ENCODE measurements around the gene RCAN1.

RCAN1 gene

DNA sequence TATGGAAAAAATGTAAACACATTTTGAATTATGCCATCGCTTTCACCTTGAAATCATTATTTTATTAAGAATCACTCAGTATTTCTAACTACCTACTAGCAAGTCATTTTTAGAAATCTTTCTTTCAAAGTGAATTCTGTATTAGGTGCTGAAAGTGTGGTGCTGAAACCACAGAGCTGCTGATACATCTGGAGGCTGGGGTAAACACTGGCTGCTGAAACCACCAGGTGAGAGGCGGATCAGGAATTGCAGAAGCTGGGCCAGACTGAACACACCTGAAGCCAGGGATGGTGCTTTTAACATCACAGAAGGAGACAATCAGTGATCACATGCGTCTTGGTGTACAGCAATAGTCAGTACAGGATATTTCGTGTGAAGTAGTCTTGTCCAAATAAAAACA, 60.7 kb downstream of the RCAN1 start:
- no peak for DNase-seq
- H3K36me3 ChIP-seq, result no peaks in the 10 kb centered on the region
- no peak overlapping the region for H3K4me3 ChIP-seq (ENCODE audit: low read depth, low read length)
- H3K27ac ChIP-seq, result no peak overlapping the region
- no peaks in the 10 kb centered on the region for H3K9me3 ChIP-seq (ENCODE audit: severe bottlenecking)
- no peaks in the 10 kb centered on the region for H3K27me3 ChIP-seq (ENCODE audit: insufficient read depth, low read depth, severe bottlenecking)
- TF ChIP-seq, protein P1, sequence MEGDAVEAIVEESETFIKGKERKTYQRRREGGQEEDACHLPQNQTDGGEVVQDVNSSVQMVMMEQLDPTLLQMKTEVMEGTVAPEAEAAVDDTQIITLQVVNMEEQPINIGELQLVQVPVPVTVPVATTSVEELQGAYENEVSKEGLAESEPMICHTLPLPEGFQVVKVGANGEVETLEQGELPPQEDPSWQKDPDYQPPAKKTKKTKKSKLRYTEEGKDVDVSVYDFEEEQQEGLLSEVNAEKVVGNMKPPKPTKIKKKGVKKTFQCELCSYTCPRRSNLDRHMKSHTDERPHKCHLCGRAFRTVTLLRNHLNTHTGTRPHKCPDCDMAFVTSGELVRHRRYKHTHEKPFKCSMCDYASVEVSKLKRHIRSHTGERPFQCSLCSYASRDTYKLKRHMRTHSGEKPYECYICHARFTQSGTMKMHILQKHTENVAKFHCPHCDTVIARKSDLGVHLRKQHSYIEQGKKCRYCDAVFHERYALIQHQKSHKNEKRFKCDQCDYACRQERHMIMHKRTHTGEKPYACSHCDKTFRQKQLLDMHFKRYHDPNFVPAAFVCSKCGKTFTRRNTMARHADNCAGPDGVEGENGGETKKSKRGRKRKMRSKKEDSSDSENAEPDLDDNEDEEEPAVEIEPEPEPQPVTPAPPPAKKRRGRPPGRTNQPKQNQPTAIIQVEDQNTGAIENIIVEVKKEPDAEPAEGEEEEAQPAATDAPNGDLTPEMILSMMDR (IDR thresholded peaks at IDR 0.05; ENCODE audit: low read depth, low read length), result no peak

DNA sequence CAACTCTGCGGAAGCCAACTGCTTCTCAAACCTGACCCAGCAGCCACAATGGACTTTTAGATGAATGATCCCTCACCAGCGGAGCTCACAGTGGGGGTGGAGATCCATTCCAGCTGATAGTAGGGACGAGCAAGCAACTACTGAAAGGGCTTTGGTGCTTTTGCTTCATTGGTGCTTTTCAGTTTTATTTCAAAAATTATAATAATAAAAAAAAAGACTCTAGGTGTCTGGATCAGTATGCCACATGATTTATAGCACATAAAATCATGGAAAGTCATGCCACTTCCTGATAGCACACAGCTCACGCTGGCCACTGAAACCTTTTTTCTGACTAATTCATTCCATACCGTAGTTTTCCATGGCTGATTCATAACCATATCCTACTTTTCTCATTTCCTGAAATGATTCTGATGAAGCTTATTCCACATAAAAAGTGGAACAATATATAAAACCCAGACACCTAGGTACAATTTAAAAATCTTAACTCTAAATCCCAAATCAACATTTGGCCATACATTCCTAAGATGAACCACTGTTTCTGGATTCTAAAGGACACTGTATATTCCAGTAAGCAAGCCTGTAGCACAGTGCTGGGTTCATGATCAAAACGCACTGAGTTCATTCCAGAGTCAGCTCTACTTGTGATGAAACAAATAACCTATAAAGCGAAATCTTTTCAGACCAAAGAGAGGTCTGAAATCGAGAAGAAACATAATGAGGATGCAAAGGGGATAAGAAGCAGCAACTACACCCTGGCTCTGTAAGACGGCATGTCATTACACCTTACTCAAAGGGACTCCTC, 61.6 kb downstream of the RCAN1 start:
- H3K27me3 ChIP-seq (ENCODE audit: insufficient read depth, low read depth, severe bottlenecking), result no peaks in the 10 kb centered on the region
- DNase-seq, result no peak
- H3K36me3 ChIP-seq, result no peaks in the 10 kb centered on the region
- H3K4me3 ChIP-seq (ENCODE audit: low read depth, low read length), result no peak overlapping the region
- TF ChIP-seq, protein P1 (IDR thresholded peaks at IDR 0.05; ENCODE audit: low read depth, low read length), result no peak
- no peaks in the 10 kb centered on the region for H3K9me3 ChIP-seq (ENCODE audit: severe bottlenecking)
- no peak overlapping the region for H3K27ac ChIP-seq

DNA sequence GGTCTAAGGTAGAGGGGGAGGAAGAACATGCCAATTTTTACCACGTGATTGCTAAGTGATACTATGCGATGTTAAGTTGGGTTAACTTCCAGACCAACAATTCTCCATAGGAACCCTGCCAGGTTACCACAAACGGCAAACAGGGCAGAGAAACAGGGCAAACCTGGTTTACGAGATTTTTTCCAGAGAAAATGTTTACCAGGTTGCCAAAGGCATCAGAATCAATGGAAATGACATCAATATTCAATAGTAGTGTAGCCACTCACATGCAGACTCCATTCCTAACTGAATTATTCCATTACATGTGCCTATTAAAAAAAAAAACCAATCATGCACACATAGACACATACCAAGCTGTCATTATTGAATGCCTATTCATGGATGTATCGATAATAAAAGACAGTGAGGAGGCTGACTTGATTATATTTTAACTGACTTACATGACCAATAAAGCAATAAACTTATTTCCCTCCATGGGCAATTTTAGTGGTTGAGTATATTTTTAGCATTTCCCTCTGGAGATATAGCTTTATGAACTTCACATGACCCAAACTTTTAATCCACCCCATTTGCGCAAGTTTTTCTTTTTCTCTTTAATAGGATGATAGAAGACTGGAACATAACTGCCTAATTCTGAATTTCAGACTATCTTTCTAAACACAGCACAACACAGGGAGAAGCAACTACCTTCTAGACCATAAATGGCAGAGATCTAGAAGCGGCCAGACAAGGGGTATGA, 62.4 kb downstream of the RCAN1 start:
- H3K27ac ChIP-seq, result no peak overlapping the region
- no peak overlapping the region for H3K4me3 ChIP-seq (ENCODE audit: low read depth, low read length)
- DNase-seq, result no peak
- TF ChIP-seq, protein P1 (IDR thresholded peaks at IDR 0.05; ENCODE audit: low read depth, low read length), result no peak
- no peaks in the 10 kb centered on the region for H3K36me3 ChIP-seq
- H3K27me3 ChIP-seq (ENCODE audit: insufficient read depth, low read depth, severe bottlenecking), result no peaks in the 10 kb centered on the region
- no peaks in the 10 kb centered on the region for H3K9me3 ChIP-seq (ENCODE audit: severe bottlenecking)

DNA sequence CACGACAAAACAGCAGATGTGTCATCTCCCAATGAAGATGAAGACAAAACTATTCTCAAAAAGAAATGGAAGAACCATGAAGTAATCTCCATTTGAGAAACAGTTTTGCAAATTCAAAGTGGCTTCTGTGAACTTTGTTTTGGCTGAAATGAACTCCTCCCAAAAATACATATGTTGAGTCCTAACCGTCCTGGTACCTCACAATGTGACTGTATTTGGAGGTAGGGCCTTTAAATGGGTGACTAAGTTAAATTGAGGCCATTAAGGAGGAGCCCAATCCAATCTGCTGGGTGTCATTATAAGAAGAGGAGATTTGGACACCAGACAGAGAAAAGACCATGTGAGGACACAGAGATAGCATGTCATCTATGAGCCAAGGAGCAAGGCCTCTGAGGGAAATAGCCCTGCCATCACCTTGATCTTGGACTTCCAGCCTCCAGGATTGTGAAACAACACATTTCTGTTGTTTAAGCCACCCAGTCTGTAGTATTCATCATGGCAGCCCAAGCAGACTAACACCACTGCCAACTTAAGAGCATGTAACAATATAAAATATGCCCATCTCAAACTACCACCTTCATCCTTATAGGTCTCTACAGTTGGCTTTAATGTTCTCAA, 64.6 kb downstream of the RCAN1 start:
- Histone ChIP-seq H3K9me3 (ENCODE audit: severe bottlenecking) (no peaks in the 10 kb centered on the region), H3K4me3 (ENCODE audit: low read depth, low read length) (no peak overlapping the region), H3K27me3 (ENCODE audit: insufficient read depth, low read depth, severe bottlenecking) (no peaks in the 10 kb centered on the region), H3K27ac (no peak overlapping the region), H3K36me3 (no peaks in the 10 kb centered on the region)
- no peak for DNase-seq
- TF ChIP-seq, protein P1 (IDR thresholded peaks at IDR 0.05; ENCODE audit: low read depth, low read length), result no peak

DNA sequence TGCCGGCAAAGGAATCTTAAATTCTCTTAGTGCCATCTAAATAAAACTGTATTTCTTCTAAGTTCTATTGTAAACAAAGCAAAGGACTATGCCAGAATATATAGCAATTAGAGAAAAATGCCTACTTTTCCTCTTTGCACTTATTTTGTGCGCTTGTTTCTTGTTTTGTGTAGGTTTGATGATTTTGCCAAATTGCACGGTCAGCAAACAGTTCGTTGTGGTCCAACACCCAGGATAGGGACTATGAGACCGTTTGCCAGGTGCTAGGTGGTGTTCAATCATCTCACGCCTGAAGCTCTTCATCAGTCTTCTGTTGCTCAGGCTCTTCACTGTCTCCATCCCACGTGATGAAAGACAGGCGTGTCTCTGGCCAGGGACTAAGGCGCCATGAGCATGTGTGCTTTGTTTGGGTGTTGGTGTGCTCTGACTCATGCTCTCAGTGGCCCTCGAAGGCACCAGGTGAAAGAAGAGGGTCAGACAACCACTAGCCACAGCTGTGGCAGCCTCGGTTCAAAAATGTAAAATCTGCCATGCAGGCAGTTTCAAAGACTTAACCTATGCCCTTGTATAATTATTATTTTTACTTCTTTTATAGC, 66.0 kb downstream of the RCAN1 start:
- H3K27ac ChIP-seq, result no peak overlapping the region
- H3K36me3 ChIP-seq, result no peaks in the 10 kb centered on the region
- H3K27me3 ChIP-seq (ENCODE audit: insufficient read depth, low read depth, severe bottlenecking), result no peaks in the 10 kb centered on the region
- H3K9me3 ChIP-seq (ENCODE audit: severe bottlenecking), result peaks cover 8% of the 10 kb centered on the region
- TF ChIP-seq, protein P1 (IDR thresholded peaks at IDR 0.05; ENCODE audit: low read depth, low read length), result no peak
- no peak for DNase-seq
- no peak overlapping the region for H3K4me3 ChIP-seq (ENCODE audit: low read depth, low read length)
